ENCODE measurements around the gene MRPL43.

Gene MRPL43

DNA sequence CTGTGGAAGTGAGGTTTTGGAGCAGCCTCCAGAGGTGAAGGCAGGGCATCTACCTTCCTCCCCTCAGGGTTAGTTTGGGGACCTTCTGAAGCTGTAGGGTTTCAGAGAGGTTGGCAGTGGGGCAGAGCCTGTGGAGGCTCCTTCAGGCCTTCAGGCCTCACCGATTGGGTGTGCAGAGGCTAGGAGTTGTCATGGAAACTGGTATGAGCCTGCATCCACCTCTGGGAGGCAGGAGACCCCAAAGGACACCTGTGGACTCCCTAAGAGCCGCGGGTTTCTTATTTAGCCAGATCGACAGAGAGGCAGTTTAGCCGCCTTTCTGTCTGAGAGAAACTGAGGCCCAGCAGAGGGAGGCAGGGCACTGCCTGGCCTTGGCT is 14.3 kb upstream of the MRPL43 start:
- DNase-seq = no peak

DNA sequence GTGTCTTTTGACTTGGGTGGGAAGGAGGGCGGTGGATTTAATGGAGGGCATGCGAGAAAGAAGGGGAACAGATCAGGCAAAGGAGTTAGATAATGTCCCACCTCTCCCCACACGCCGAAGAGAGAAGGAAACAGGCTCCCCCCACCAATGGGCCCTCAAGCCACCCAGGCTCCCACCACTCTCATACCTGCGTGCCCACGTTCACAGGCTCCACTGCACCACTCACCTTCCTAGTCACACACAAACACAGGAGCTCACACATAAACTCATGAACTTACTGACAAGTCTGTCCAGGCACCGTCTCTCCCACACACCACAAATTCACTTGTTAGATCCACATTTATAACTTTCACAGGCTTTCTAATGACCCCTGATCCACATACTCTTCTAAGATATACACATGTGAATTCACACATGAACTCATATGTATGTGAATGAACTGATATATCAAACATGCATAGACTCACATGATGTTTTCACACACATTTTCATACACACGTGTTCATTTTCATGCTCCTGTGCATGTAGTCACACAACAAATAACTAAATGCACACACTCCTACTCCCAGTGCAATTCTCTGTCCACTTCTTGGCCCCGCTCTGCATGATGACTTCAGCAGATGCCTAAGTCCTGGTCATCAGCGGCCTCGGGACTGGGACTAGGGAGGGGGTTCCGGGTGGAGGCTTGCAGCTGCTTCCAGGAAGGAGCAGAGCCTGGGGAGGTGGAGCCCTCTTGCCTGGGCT is 13.8 kb upstream of the MRPL43 start:
- no peak for DNase-seq

DNA sequence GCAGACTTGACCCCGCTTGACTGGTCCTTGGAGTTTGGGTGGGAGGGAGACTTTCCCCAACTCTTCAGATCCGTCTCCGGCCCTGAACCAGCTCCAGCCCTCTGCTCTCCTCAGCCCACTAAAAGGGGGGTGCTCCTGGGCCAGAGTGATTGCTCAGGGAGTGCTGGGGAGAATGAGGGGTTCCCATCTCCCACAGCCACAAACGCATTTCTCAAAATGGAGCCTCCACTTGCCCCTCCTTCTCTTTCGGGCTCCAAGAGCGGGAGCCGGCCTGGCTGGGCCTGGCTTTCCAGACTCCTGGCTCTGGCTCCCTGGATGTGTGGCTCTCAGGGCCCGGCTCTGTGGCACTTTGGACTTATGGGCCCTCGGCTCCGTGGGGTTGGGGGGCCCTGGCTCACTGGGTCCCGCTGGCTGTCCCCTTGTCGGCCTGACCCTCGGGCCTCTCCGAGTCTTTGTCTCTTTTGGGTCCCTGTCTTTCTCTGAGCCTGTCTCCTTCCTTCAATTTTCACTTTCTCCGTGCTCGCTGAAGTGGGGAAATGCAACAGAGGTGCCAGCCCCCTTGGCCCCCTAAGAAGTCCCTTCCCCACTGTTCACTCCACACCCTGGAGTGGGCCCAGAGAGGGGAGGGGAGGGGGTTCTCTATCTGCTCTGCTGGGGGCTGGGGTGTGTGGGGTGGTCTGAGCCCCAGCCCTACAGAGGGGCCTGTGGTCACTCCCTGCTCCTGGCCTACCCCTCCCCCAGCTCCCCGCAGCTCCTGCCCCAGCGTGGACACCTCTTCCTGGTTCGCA is 13.0 kb upstream of the MRPL43 start:
- no peak for DNase-seq

DNA sequence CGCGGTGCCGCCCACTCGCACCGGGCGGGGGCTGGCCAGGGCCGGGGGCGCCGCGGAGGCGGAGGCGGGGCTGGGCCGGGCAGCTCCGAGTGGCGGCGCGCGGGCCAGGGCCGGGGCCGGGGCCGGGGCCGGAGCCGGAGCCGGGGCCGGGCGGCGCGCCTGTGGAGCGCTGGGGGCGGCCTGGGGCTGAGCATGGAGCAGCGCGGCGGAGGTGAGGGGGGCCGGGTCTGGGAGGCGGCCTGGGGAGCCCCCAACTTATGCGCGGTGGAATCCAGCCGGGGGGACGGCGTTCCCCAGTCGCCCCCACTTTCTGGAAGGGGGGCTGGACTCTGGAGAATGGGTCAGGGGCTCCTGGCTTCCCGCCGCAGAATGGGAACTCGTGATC is 12.4 kb upstream of the MRPL43 start, which contains the start of gene LZTS2:
Gene LZTS2 (plus strand): TSS at position 67 of the 385 bp plus-strand sequence. CDS start 2,731 bp downstream, outside the sequence.
- DNase-seq = no peak

DNA sequence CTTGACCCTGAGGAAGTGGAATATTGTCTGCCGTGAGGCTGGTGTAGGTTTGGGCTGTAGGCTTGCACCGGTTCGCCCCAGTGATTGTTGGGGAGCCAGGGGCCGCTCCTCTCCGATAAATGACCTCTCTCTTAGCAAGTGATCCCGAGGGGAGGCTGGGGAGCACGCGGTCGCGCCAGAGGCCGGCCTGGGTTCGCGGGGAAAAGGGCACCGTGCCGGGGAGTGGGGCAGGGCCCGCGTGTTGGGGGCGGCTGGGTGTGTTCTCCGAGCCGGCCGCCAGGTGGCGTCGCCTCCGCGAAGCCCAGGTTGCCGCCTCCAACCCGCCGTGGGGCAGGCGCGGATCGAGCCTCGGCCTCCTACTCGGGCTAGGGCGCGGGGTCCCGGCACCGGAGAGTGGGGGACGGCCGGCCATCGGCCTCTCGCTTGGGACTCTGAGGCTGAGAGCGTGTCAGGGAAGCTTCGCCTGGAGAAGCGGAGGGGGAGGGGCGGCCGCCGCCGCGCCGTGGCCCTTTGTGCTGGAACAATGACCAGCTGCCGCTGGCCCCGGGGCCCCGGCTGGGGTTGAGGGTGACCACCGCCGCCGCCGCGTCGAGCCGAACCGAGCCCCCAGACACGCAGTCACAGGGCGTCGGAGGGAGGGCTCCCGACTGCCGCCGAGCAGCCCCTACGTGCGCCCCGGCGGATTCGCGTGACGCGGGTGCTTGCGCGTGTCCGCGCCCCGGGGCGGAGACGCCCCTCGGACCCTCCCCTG is 11.9 kb upstream of the MRPL43 start:
- DNase-seq = peak; percentile 59

DNA sequence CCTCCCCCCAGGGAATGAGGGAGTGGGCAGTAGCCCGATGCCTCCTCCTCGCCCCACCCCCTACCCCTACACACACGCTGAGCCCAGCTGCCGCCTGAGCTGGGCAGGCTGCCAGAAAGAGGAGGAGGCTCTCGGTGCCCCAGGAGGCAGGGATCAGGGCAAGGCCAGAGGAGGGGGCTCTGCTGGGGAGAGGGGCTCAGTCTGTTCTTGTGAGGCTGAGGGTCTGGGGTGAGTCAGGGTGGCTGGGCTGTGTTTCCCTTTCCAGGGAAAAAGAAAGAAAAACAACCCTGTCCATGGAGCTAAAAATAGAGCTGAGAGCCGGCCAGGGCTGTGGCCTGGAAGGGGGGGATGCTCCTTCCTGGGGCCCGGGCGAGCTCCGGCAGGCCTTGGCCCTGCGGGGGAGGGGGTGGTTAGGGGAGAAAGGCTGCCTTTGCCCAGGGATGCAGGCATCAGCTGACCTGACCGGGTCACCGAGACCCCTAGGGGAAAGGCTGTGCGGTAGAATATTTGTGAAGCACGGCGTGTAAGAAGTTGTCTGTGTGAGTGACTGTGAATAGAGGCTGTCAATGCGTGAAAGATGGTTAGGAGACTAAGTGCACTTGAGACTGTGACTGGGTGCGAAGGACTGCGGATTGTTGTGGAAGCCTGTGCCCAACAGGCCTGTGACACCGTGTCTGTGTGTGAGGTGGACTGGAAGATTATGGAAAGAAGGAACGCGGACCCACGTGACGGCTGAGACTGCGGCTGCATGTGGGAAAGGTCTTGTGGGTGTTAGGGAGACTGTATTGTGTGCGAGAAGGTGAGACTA is 11.1 kb upstream of the MRPL43 start:
- DNase-seq = peak; percentile 25

DNA sequence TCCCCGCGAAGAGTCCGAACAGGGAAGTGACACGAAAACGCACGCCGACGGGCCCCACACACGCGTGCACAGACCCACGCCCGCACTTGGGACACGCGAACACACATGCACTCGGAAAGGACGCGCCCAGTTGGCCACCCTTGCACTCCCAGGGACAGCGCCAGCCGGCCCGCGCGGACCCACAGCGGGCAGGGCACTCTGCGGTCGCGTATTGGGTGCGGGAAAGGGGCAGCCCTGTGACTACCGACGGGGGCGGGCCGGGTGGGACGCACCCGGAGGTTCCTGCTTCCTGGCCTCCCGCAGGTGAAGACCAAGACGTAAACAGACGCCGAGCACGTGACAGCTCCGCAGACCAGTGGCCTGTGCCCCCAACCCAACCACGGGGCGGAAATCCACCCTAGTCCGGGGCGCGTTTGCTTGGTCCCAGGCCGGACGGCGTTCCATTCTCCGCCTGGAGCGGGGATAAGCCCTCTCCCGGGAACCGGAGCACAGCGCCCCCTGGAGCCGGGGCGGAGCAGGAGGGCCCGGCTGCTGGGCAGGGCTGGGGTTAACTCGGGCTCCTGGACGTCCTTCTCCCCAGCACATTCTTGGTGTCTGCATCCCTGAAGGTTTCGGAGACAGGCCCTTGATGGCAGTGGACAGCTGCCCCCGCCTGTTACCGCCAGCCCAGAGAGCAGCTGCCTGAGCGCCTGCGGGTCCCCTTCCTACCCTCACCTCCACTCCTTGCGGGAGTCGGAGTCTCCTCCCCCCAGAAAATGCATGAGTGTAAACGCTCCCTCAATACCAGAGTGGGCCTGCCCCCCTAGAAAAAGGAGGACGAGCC is 10.3 kb upstream of the MRPL43 start:
- DNase-seq = peak; percentile 53

DNA sequence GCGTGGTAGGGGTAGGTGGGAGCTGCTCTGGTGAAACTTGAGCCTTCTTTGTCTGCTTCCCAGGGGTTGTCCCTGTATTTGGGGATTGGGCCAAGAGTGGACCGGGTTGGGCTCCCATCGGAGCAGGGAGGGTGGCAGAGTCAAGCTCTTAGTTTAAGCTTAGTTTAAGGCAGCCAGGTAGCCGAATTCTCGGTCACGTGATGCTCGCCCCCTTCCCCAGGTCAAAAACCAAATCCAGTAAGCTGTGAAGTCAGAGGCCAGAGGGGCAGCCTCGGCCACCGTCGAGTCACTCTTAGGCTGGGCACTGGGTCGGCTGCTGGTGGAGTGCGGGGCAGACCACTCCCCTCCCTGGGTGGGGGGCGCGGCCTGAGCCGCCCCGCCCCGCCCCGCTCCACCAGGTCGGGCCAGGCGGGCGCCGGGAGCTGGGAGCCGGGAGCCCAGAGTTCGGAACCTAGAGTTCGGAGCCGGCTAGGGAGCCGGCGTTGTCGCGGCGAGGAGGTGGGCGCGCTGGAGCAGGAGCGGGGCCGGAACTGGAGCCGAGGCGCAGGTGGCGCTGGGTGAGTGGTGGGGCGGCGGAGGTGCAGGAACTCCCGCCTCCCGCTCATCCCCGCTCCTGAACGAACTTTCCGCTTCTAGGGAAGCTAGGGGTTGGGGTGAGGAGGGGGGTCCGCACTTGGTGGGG is 9.5 kb upstream of the MRPL43 start:
- DNase-seq = peak; percentile 32

DNA sequence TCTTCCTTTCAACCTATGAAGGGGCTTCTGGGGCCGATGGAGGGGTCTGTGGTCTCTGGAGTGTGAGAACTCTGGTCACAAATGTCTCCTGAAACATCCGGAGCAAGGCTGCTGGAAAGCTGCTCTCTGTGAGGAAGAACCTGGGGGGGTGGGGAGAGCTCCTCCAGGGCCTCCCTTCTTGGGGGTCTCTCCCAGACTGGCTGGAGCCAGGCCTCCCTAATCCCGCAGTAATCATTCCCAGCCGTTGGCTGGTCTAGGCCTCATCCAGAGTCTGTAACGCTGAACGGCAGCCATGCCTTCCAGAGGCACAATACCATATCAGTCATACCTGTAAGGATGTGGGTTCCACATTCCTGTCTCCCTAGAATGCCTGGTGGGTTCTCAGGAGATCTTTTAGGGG is 7.9 kb upstream of the MRPL43 start:
- no peak for DNase-seq

DNA sequence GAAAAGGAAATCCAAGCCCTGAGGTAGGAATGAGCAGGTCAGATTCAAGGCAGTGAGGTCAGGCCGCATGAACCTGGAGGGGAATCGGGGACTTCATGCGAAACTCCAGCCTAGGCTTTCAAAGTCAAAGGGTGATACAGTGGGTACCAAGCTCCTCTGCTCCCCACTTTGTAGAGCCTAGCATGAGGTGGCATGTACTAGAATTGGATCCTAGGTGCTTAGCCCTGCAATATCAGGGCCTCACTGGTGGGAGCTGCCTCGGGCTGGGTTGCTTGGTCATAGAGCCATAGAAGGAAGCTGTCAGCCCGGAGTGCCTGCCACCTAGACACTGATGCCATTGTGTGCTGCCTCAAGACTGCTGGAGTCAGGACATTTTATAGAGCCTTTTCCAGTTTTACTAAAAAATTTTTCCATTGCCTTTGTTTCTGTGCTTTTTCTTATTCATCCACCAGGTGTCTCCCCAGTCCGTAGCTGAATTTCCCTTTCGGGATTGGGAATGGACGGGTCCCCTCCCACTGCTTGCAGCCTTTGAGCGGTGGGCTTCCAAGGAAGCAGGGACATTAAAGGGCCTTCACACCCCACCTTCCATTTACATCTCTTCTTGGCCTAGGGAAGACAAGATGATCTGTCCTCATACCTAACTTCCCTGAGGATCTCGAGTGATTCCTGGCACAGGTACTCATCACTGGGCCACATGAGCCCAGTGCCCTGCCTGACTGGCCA is 6.8 kb upstream of the MRPL43 start:
- no peak for DNase-seq

DNA sequence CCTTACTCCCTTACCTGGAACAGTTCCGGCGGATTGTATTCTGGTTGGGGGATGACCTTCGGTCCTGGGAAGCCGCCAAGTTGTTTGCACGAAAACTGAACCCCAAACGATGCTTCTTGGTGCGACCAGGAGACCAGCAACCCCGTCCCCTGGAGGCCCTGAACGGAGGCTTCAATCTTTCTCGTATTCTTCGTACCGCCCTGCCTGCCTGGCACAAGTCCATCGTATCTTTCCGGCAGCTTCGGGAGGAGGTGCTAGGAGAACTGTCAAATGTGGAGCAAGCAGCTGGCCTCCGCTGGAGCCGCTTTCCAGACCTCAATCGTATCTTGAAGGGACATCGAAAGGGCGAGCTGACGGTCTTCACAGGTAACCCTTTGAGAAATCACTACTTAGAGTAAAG is 1.8 kb upstream of the MRPL43 start:
- no peak for DNase-seq

DNA sequence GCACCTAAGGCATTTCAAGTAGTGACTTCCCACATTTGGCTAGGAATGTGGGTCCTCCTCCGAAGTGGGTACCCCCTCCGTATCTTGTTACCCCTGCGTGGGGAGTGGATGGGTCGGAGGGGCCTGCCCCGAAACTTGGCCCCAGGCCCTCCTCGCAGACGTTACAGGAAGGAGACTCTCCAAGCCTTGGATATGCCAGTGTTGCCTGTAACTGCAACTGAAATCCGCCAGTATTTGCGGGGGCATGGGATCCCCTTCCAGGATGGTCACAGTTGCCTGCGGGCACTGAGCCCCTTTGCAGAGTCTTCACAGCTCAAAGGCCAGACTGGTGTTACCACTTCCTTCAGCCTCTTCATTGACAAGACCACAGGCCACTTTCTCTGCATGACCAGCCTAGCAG is 869 bp upstream of the MRPL43 start:
- no peak for DNase-seq

DNA sequence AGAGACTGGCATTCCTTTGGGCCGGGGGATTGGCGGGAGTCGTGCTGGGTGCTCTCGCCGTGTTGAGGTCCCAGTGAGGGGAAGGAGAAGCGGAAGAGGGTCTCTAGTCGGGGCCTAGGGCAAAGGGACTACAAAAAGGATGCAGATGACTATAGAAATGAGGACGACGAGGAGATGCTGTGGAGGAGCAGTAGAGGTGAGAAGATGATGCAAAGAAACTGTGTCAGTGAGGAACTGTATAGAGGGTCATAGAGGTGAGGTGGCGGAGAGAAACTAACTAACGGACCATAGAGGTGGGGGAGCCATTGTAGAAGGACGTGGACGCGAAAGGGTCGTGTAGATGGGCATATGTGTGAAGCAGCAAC is 370 bp upstream of the MRPL43 start:
- DNase-seq = no peak

DNA sequence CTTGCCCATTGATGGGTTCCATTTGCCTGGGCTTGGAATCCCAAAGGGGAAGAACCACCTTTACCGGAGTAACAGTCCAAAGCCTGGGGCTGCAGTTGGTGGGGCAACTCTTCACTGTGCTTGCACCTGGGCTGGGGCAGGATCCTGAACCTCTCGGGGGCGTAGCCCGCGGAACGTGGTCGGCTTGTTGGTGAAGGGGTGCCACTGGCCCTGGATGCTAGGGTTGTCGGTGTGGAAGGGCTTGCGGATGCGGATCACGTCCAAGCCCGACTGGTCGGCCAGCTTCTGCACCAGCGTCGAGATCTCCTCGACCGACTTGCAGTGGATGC is 710 bp downstream of the MRPL43 start:
- DNase-seq = no peak

DNA sequence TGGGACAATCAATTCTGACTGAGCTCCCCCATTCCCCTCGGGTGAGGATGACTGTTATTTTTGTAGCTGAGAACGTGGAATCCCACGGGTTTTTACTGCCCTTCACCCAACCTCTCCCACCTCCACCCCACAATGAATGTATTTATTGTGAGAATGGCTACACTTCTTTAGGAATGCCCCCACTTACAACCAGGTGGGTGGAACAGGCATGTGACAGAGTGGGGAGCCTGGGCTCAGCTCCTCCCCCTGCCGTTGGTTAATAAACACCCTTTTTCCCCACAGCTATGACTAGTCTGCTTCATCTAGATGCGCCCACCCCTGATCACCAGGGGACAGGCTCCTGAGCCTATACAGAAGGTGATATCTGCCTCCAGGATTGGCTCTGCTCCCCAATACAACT is 2.0 kb downstream of the MRPL43 start:
- no peak for DNase-seq

DNA sequence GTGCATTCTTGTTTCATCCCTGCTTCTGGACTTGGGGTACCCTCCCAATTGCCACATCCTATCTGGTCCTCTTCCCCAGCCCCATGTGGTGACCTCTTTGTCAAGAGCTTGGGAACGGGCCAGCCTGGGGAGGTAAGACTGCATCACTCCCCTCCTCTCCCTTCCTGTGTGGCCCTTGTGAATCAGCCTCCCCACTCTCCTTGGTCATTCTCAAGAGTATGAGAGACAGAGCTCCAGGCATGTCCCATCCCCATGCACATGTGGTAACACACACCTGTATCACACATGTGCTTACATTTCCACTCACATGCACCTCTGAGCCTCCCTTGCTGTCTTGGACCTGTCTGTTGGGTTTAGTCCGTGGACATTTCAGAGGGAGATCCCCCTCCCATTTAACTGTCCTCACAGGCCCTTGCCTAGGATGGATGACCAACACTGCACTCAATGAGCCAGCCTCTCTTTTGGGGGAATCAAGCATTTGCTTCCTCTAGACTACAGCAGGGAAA is 2.6 kb downstream of the MRPL43 start:
- no peak for DNase-seq

DNA sequence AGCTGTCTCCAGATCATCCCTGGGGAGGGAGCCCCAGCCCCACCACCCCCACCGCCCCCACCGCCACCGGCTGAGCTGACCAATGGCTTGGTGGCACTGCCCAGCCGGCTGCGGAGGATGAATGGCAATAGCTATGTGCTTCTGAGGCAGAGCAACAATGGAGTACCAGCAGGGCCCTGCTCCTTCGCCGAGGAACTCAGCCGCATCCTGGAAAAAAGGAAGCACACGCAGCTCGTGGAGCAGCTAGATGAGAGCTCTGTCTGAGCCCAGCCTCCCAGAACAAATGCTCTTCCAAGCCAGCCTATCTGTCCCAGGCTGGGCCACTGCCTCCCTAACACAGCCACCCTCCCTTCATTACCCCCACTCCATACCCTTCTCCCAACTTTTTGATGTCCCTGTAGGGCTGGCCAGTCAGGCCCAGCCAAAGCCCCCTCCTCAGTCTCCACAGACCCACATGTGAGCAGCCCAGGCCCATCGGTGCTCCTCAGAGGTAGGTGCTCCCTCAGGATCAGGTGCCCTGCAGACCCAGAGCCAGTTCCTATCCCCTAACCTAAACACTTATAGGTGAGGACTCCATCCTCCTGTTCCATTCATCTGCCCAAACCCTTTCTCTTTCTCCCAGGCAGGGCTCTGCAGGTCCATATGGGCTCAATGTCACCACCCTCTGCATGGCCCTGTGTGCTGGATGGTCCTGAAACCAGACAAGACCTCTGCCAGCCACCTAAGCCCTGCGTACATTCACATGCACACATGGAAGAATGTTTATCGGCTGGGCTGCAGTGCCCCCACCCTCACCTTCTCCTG is 3.2 kb downstream of the MRPL43 start:
- no peak for DNase-seq

DNA sequence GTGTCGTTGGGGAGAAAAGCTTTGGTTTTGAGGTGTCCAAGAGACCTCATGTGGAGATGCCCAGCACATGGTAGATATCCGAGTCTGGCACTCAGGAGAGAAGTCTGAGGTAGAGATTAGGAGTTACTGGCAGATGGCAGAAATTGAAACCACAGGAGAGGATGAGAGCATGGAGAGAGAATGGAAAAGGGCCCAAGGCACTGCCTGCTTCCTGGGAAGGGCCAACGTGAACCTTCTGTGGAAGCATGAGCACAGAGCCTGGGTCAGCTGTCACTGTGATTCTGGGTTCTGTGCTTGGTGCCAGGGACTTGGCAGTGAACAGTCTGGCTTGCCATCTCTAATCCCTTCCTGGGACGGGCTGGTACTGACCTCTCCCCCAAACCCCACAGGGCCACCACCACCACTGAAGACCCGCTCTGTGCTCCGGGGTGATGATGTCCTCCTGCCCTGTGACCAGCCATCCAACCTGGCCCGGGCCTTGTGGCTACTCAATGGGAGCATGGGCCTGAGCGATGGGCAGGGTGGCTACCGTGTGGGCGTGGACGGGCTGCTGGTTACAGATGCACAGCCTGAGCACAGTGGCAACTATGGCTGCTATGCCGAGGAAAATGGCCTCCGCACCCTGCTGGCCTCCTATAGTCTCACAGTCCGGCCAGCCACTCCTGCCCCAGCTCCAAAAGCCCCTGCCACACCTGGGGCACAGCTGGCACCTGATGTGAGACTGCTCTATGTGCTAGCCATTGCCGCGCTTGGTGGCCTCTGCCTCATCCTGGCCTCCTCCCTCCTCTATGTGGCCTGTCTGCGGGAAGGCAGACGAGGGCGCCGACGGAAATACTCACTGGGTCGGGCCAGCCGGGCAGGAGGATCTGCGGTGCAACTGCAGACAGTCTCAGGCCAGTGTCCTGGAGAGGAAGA is 4.1 kb downstream of the MRPL43 start:
- no peak for DNase-seq
